Subcutaneous adipose tissue (tissue), 4 donors: ENCODE results near the gene SLC23A3. TPM values are rescaled to one million over a fixed set of nuclear protein-coding genes. Genes with fewer than 3 reads are reported as not detected.

ENCODE experiments used
- CTCF ChIP-seq: fragments of 450-650 bp; IDR thresholded peaks from one replicate; pipeline ENCODE4 v1.5.1; 2016; ENCODE audit warnings: low read depth, mild to moderate bottlenecking, control low read depth, antibody characterized with exemption, moderate library complexity
- total RNA-seq, 4 donors: library from RNA; depleted of rRNA; stranded (reverse); fragments of >200 nt; gene quantifications; one replicate each; pipeline ENCODE4 v1.1.0, GENCODE V29; 2016

Gene SLC23A3
- under 1 TPM; 0.38 to 0.82 (median 0.67) TPM for total RNA-seq

DNA sequence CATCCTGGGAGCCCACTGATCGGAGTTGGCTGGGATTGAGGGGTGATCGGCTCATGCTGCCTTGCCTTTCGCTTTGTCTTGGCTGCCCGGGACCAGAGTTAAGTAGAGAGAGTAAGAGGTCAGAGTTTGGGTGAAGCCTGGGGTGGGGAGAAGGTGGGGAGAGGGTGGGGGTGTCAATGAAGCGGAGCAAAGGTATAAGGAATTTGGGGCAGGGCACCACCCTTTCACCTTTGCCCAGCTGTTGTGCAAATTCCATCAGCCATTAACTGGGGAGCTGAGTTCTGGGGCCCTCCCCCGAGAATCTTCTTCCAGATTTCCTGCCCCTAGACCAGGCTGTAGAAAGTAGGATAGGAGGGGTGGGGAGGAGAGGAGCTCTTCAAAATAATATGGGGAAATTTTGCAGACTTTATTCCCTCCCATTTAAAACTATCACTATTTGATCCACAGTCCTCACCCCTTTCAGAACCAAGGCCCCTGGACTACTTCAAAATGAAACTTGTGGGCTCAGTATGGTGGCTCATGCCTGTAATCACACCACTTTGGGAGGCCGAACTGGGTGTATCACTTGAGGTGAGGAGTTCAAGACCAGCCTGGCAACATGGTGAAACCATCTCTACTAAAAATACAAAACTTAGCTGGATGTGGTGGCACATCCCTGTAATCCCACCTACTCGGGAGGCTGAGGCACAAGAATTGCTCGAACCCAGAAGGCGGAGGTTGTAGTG, at the start of gene SLC23A3:
TSS of gene SLC23A3 (minus strand) at position 100 of the 725 bp plus-strand sequence. CDS start at position 55, 45 bp downstream.
- TF ChIP-seq CTCF = no peak

- no peak for TF ChIP-seq CTCF
Observed at GRCh38 chr2:219218732-219219701, 49.2 kb upstream of the SLC23A3 start, which contains the start of gene ABCB6. ABCB6 (minus strand) TSS chr2:219218958; CDS start chr2:219218673, 285 bp downstream.

GRCh38 chr2:219218217-219218731, 48.4 kb upstream of the SLC23A3 start:
- no peak for TF ChIP-seq CTCF

GRCh38 chr2:219216535-219216915, 46.7 kb upstream of the SLC23A3 start:
- TF ChIP-seq CTCF = no peak

DNA sequence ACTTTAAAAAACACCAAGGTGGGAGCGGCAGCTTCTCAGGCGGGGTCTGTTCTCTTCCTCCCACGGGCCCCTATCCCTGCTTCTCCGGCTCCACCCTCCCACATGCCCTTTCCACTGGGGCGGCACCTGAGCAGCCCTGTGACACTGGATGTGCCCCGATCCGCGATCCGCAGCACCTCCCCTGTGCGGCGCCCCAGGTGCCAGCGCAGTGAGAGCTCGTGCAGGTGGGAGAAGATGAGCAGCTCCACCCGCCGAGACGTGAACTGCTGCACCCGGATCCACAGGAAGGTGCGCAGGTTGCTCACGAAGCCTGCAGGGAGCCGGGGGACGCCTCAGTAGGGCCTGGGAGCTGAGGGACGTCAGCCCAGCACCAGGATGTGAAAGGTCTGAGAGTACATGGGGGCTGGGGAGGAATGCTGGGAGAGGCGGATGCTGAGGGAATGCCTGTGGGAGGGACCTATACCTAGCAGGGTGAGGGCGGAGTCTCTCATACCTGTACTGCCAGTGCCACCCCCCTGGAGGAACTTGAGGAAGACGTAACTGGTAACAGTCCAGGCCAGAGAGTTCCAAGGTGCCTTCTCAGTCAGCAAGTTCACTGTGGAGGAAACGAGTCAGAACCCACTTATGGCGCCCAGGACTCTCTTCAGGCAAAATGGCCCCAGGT, 46.2 kb upstream of the SLC23A3 start:
- TF ChIP-seq CTCF = no peak

DNA sequence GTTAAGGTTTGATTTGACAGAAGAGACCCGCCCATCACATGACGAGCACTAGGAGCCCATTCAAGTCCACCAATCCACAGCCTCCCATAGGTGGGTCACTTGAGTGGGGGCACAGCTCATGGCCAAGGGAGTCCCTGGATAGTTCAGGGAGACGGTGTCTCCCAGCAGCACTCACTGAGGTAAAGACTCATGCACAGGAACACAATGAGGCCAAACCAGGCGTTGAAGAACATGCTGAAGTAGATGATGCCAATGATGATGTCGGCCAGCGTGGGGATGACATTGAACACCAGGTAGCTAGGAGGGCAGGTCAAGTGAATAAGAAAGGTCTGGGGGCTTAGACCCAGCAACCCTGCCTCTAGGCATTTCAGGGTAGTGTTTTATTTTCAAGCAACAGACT, 45.0 kb upstream of the SLC23A3 start:
- TF ChIP-seq CTCF = no peak
